ENCODE results near the gene FAM227B. TPM values are rescaled to one million over a fixed set of nuclear protein-coding genes. Genes with fewer than 3 reads are reported as not detected.
"Not testable (repeated sequence)": the region's sequence is repeated elsewhere in the genome, so short reads cannot be mapped to it uniquely, and the experiment has no call there.

FAM227B gene, protein sequence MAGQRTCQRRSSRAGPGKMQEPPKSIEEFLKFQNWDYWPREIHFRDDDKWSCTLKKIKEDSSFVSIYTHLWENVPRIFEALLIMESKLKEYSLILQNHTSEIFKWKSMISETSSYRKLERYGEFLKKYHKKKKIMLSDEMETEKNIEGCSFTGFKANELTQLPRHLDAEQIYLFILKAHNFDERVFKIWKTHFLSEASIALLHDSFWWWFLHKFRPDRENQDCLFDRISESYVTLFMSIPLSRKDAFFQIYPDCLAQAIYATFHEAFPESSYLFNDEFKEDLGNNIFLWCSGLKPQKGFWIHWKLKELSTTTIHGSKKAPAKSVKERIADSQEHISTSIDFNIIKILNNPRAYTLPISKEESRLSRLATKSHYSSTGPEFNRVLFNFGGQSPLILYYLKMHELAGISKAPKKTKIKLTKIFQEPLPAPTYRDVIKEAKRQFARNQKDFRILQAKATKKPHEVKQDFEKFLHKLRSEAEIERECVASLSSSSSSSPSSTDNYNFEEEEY
- 1 to 10 TPM; 2.1 to 3.8 TPM for total RNA-seq

DNA sequence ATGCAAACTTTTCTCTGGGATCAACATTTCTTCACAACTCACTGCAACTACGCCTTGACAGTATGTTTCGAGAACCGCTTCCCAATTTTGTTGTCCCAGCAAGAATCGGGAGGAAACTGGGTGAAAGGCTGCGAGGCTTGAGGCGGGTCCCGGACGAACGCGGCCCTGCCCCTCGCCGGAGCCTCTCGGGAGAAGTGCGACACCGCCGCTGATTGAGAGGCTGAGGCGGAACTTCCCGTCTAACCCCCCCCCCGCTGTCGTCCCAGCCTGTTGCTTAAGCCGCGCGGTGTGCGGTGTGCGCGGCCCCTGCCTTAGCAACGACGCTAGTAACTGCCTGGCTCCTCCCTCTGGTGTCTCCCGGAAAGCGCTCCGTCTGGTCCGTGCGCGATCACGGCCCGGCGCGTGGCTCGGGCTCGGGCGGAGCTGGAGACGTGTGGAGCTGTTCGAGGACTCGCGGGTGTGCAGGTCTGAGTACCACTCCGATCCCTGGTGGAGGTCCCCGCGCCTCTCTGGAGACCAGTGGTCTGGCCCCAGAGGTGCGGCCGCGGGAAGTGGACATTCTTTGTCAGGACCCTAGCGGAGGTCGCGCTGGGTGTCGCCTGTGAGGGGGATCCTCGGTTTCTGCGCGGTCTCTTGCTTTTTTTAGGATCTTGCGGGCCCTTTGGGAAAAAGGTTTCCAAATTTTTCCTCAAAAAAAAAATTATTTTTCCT is at the start of gene FAM227B, which contains the start of gene DTWD1:
Gene FAM227B, minus strand, starts transcription at position 161 of the 711 bp plus-strand sequence. CDS start 5,647 bp downstream, outside the sequence.
Gene DTWD1, plus strand, starts transcription at position 391 of the 711 bp plus-strand sequence. CDS start 4,120 bp downstream, outside the sequence.
- Mint-ChIP-seq H3K27ac (peak within 1 kb of the TSS; percentile 97), H3K4me3 (peak within 1 kb of the TSS; percentile 93), H3K36me3 (ENCODE audit: low read depth) (peaks cover 11% of the 10 kb centered on the region), H3K9me3 (no peaks in the 10 kb centered on the region), H3K4me1 (peaks cover 12% of the 10 kb centered on the region), H3K27me3 (no peaks in the 10 kb centered on the region)
- peak; percentile 99 for ATAC-seq (replicated peaks)

DNA sequence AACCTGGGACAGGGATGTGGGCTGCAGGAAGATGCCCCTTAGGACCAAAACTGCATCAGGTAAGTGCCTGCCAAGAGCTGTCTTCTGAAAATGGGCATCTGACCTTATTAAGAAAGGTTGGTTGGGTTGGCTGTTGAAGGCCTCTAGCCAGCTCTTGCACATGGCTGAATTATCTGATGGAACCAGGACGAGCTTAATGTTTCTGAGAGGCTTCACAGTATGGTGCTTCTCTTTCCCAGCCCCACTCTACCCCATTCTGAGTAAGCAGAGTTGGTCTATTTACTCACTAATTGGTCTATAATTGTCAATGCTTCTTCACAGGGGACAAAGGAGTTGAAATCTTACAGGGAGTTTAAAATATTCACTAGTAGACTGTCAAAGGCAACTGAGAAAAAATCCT is 48.7 kb upstream of the FAM227B start:
- no peak overlapping the region for H3K4me3 Mint-ChIP-seq
- H3K4me1 Mint-ChIP-seq = no peaks in the 10 kb centered on the region
- H3K36me3 Mint-ChIP-seq (ENCODE audit: low read depth) = no peaks in the 10 kb centered on the region

DNA sequence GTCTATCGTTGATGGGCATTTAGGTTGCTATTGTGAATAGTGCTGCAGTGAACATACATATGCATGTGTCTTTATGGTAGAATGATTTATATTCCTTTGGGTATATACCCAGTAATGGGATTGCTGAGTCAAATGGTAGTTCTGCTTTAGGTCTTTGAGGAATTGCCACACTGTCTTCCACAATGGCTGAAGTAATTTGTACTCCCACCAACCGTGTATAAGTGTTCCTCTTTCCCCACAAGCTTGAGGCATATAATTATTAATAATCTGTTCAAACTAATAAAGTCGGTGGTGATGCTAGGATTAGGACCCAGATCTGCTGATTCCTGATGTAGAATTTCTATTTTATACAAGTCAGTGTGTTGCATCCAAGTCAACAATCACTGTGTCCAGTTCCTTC is 45.9 kb upstream of the FAM227B start:
- not testable (repeated sequence) for H3K36me3 Mint-ChIP-seq (ENCODE audit: low read depth); H3K4me1 Mint-ChIP-seq; H3K27ac Mint-ChIP-seq; H3K4me3 Mint-ChIP-seq; ATAC-seq (replicated peaks); H3K9me3 Mint-ChIP-seq
- H3K27me3 Mint-ChIP-seq = peaks cover 17% of the 10 kb centered on the region

More for the DNA sequence above, 48.7 kb upstream of the FAM227B start:
- ATAC-seq (replicated peaks) = no peak
- Mint-ChIP-seq H3K27ac (no peak overlapping the region), H3K27me3 (peaks cover 9% of the 10 kb centered on the region), H3K9me3 (no peaks in the 10 kb centered on the region)

DNA sequence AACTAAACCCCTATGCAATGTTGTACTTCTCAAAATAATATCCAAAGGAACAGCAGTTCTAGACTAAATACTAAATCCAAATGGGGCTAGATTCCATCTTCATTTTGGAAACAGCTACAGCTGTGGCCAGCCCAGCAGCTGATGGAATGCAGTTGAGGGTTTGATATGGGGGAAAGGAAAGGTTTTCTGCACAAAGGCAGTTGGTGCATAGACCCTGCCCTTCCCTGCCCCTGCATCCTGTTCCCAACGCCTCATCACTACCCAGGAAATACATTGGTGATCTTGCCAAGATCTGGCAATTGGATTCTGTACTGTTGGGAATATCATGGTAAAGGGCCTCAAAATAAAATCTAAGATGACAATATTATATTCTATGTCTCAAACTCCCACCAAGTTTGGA is 44.1 kb upstream of the FAM227B start:
- no peak for ATAC-seq (replicated peaks)
- H3K4me3 Mint-ChIP-seq = no peak overlapping the region

DNA sequence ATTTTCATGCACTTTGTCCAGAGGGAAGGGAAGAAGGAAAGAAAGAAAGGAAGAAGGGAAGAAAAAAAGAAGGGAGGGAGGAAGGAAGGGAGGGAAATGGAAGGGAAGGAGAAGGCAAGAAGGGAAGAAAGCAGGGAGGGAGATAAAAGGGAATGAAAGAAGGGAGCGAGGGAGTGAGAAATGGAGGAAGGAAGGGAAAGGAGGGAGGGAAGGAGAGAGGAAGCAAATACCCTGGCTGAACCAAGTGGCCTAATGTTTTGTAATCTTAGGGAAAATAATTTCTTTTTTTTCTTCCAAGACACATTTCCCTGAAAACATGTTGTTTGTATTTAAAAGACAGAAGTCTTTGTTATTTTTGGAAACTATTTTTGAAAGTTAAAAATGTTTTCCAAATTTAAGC is 36.1 kb upstream of the FAM227B start:
- H3K36me3 Mint-ChIP-seq (ENCODE audit: low read depth) = no peaks in the 10 kb centered on the region
- H3K27me3 Mint-ChIP-seq = peaks cover 11% of the 10 kb centered on the region
- no peaks in the 10 kb centered on the region for H3K4me1 Mint-ChIP-seq
- H3K27ac Mint-ChIP-seq = no peak overlapping the region
- no peak for ATAC-seq (replicated peaks)
- H3K4me3 Mint-ChIP-seq = no peak overlapping the region
- H3K9me3 Mint-ChIP-seq = peaks cover 26% of the 10 kb centered on the region

More for the DNA sequence above, 44.1 kb upstream of the FAM227B start:
- no peaks in the 10 kb centered on the region for H3K9me3 Mint-ChIP-seq
- H3K27ac Mint-ChIP-seq = no peak overlapping the region
- no peaks in the 10 kb centered on the region for H3K4me1 Mint-ChIP-seq
- H3K36me3 Mint-ChIP-seq (ENCODE audit: low read depth) = no peaks in the 10 kb centered on the region
- H3K27me3 Mint-ChIP-seq = peaks cover 18% of the 10 kb centered on the region

DNA sequence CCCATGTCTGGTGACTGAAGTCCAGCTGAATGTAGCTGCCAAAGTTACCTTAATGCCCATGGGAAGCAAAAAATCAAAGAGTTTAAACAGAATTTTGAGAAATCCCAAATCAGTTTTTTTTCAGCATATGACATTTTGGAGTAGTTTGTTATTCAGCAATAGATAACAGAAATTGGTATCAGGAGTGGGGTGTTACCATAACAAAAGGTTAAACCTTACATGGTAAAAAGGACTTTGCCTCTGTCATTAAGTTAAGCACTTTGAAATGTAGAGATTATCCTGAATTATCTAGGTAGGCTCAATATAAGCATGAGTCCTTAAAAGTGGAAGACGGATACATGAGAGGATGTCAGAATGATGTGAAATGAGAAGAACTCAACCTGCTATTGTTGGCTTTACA is 32.3 kb upstream of the FAM227B start:
- no peaks in the 10 kb centered on the region for H3K36me3 Mint-ChIP-seq (ENCODE audit: low read depth)
- peaks cover 20% of the 10 kb centered on the region for H3K9me3 Mint-ChIP-seq
- H3K27ac Mint-ChIP-seq = no peak overlapping the region
- ATAC-seq (replicated peaks) = no peak
- no peaks in the 10 kb centered on the region for H3K4me1 Mint-ChIP-seq
- H3K4me3 Mint-ChIP-seq = no peak overlapping the region
- peaks cover 2% of the 10 kb centered on the region for H3K27me3 Mint-ChIP-seq

DNA sequence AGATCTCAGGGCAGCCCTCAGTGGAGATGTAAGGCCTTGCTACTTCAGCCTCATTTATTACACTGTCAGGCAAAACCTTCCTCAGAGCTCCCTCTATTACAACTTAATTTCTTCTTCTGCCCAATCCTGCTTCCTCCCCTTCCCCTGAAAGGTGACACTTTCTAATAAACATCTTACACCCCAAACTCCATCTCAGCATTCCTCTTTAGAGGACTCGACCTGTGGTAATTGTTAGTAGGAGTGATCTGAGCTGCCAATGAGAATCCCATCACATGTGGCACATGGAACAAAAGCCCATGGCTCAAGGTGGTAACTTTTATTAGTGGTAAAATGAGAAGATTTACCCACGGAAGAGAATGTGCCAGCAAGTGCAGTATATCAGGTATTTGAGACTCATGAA is 30.1 kb upstream of the FAM227B start:
- H3K27me3 Mint-ChIP-seq = no peaks in the 10 kb centered on the region
- peaks cover 19% of the 10 kb centered on the region for H3K9me3 Mint-ChIP-seq
- no peaks in the 10 kb centered on the region for H3K4me1 Mint-ChIP-seq

DNA sequence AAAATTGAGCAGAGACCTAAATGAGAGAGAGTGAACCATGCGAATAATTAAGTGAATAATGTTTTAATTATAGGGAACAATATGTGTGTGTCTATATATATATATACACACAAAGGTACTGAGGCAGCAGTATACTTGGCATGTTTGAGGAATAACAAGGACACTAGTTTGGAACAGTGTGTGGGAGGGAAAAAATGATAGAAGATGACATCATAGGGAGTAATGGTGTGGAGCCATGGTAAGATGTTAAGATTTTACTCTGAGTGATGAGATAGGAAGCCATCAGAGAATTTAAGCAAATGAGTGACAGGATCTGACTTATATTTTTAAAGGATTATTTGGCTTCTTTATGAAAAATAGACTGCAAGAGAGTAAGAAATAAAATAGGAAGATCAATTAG is 29.4 kb upstream of the FAM227B start:
- Mint-ChIP-seq H3K4me1 (no peaks in the 10 kb centered on the region), H3K27me3 (no peaks in the 10 kb centered on the region), H3K9me3 (peaks cover 19% of the 10 kb centered on the region), H3K36me3 (ENCODE audit: low read depth) (no peaks in the 10 kb centered on the region), H3K4me3 (no peak overlapping the region), H3K27ac (no peak overlapping the region)
- no peak for ATAC-seq (replicated peaks)

More for the DNA sequence above, 30.1 kb upstream of the FAM227B start:
- no peaks in the 10 kb centered on the region for H3K36me3 Mint-ChIP-seq (ENCODE audit: low read depth)
- no peak overlapping the region for H3K4me3 Mint-ChIP-seq
- ATAC-seq (replicated peaks) = no peak
- no peak overlapping the region for H3K27ac Mint-ChIP-seq

DNA sequence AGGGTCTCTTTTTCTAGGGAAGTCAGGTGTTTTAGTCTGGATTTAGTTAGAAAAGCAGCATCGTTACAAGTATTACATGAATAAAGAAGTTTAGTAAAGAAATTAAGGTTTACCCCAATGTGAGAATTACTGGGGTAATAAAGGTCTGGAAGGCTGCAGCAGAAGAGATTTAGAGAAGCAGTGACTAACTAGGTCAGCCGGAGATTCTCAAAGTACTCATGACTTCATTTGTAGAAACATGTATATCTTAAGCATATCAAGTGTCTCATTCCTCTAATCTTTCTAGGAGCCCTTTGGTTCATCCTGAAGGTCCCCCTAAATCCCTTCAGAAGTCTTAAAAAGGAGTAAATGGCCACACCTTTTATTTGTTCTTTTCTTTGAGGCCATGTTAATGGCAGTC is 26.3 kb upstream of the FAM227B start:
- H3K4me3 Mint-ChIP-seq = no peak overlapping the region
- H3K4me1 Mint-ChIP-seq = no peaks in the 10 kb centered on the region
- ATAC-seq (replicated peaks) = no peak
- no peak overlapping the region for H3K27ac Mint-ChIP-seq
- H3K9me3 Mint-ChIP-seq = peaks cover under 1% of the 10 kb centered on the region
- H3K36me3 Mint-ChIP-seq (ENCODE audit: low read depth) = peaks cover 19% of the 10 kb centered on the region
- no peaks in the 10 kb centered on the region for H3K27me3 Mint-ChIP-seq

DNA sequence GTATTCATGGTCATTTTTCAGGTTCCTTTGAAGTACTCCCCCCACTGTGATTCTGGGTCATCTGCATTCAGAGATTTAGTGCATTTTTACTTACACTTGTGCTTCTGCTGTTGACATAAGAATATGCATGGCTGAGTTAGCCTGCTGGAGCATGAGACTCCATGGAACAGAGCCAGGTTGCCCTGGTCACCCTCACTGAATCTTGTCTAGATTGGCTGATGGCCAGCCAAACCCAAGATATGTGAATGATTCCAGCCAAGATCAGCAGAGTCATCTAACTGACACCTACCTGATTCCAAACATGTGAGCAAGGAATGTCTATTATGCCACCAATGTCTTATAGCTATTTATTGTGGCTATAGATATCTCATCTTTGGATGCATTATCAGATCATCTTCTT is 25.3 kb upstream of the FAM227B start:
- H3K4me1 Mint-ChIP-seq = no peaks in the 10 kb centered on the region
- H3K27me3 Mint-ChIP-seq = no peaks in the 10 kb centered on the region
- H3K9me3 Mint-ChIP-seq = no peaks in the 10 kb centered on the region
- no peak overlapping the region for H3K4me3 Mint-ChIP-seq
- H3K27ac Mint-ChIP-seq = no peak overlapping the region
- peaks cover 25% of the 10 kb centered on the region for H3K36me3 Mint-ChIP-seq (ENCODE audit: low read depth)
- no peak for ATAC-seq (replicated peaks)

DNA sequence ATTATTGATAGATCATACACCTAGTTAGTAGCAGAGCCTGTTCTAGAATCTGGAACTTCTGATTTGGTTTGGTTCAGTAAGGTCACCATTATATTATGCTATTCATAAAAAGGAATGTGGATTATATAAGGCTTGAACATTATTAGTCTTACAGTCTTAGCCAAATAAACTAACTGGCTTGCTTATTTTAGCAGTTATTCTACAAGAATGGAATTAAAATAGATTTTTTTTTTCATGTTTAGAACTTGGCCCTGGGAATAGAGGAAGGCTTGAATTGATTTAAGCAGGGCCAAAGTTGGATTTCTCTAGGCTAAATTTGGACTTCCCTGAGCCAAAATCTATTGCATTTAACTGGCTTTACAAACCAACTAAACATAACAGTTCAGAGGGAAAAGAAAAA is 24.7 kb upstream of the FAM227B start:
- H3K4me1 Mint-ChIP-seq = no peaks in the 10 kb centered on the region
- peaks cover 25% of the 10 kb centered on the region for H3K36me3 Mint-ChIP-seq (ENCODE audit: low read depth)
- H3K27me3 Mint-ChIP-seq = no peaks in the 10 kb centered on the region
- H3K27ac Mint-ChIP-seq = peak overlapping the region; percentile 10
- H3K9me3 Mint-ChIP-seq = no peaks in the 10 kb centered on the region
- no peak overlapping the region for H3K4me3 Mint-ChIP-seq
- ATAC-seq (replicated peaks) = no peak

DNA sequence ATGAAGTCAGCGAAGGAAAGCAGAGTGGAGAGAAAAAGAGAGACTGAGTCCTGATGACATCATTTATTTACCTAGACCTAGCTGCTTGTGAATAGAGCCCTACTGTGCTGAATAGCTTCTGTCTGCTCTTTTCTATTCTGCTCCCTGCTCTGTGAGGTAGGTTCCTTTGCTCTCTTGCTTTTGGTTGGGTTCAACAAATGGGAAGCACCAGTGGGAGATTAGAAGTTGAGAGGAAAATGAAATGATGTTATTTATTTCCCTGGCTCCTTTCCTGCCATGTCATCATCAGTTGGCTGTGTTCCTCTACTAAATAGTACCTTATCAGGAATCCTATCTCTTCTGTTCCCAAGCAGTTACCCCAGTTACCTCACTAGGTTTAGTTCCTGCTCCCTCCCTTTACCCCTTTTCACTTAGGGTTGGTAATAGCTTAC is 23.8 kb upstream of the FAM227B start:
- peak overlapping the region; percentile 10 for H3K27ac Mint-ChIP-seq
- no peak for ATAC-seq (replicated peaks)
- H3K36me3 Mint-ChIP-seq (ENCODE audit: low read depth) = peaks cover 25% of the 10 kb centered on the region

DNA sequence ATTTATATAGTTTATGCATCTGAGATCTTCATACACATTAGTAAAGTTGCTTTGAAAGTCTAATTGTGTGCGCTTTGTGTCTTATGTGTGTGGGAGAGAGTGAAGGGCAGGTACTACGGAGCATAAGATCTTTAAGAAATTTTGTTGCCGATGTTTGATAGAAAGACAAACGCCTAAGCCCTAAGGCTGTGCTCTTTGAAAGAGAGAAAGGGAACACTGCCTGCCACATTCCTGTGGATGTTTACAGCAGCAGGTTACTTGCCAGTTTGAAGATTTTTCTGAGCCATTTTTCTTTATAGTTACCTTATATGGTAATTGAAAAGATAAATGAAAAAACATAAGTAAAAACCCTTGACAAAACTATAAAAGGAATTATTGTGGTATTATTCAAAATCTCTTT is 17.2 kb upstream of the FAM227B start:
- Mint-ChIP-seq H3K27me3 (no peaks in the 10 kb centered on the region), H3K9me3 (no peaks in the 10 kb centered on the region), H3K36me3 (ENCODE audit: low read depth) (peaks cover 53% of the 10 kb centered on the region), H3K4me3 (no peak overlapping the region), H3K4me1 (no peaks in the 10 kb centered on the region), H3K27ac (no peak overlapping the region)
- no peak for ATAC-seq (replicated peaks)

More for the DNA sequence above, 23.8 kb upstream of the FAM227B start:
- Mint-ChIP-seq H3K4me3 (no peak overlapping the region), H3K4me1 (no peaks in the 10 kb centered on the region), H3K9me3 (no peaks in the 10 kb centered on the region), H3K27me3 (no peaks in the 10 kb centered on the region)

DNA sequence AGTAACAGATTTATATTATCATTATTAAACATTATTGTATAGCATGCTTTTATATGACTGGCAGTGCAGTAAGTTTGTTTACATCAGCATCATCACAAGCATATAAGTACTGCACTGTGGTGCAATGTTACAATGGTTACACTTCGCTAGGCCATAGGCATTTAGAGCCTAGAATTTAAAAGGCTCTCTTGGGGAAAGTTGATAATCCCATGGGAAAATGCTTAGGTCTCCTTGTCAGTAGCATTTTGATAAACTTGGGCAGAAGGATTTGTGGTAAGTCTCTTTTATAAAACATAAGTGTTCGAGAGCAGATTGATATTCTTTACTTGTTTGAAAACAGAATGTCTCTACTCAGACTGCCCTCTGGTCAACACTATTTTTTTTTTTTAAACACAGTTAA is 7.8 kb upstream of the FAM227B start:
- Mint-ChIP-seq H3K36me3 (ENCODE audit: low read depth) (peaks cover 55% of the 10 kb centered on the region), H3K27me3 (no peaks in the 10 kb centered on the region), H3K4me1 (peaks cover 2% of the 10 kb centered on the region), H3K9me3 (no peaks in the 10 kb centered on the region), H3K27ac (no peak overlapping the region), H3K4me3 (no peak overlapping the region)
- ATAC-seq (replicated peaks) = no peak

Data from activated T-helper 17 cell treated with anti-CD3 and anti-CD28 coated beads, Interleukin-2, amount 50 U/mL, for 72 hours (primary cell).